WTC11 (cell line): ENCODE results near the gene BTBD7. TPM values are rescaled to one million over a fixed set of nuclear protein-coding genes. Genes with fewer than 3 reads are reported as not detected.

ENCODE experiments used
- ATAC-seq: fragments of 200-7000 bp; cut with Tn5 transposase; 2 replicates; pipeline ENCODE4 v1.10.0; 2021; ENCODE audit warnings: mild to moderate bottlenecking, moderate library complexity
- CTCF ChIA-PET: fragments of 300-600 bp; sonication (Branson Sonifier 250); formaldehyde crosslinking; loops from one replicate; lab custom pipeline; 2021; ENCODE audit warnings: antibody characterized with exemption; lab: Charles Lee
- POLR2A ChIA-PET: fragments of 350-600 bp; sonication (Branson Sonifier 250); formaldehyde crosslinking; loops from one replicate; lab custom pipeline; 2021; ENCODE audit warnings: antibody characterized with exemption; lab: Charles Lee
- DNase-seq: peaks from one replicate; pipeline ENCODE4 v3.0.0; 2021; ENCODE audit warnings: low spot score
- H3K27ac Mint-ChIP-seq: 2 replicates; pipeline ENCODE4 v1.8.0; 2021; ENCODE audit warnings: mixed read lengths
- H3K27me3 Mint-ChIP-seq: 2 replicates; pipeline ENCODE4 v1.8.0; 2021; ENCODE audit warnings: low read depth, mild to moderate bottlenecking, moderate library complexity, mixed read lengths
- H3K36me3 Mint-ChIP-seq: 2 replicates; pipeline ENCODE4 v1.8.0; 2021; ENCODE audit warnings: mixed read lengths
- H3K4me1 Mint-ChIP-seq: 2 replicates; pipeline ENCODE4 v1.8.0; 2022; ENCODE audit warnings: mixed read lengths
- H3K4me3 Mint-ChIP-seq: 2 replicates; pipeline ENCODE4 v1.8.0; 2021; ENCODE audit warnings: mild to moderate bottlenecking, moderate library complexity, mixed read lengths
- H3K9me3 Mint-ChIP-seq: 2 replicates; pipeline ENCODE4 v1.8.0; 2021; ENCODE audit warnings: mixed read lengths
- FOXJ3 ChIP-seq: sonication (generic); formaldehyde crosslinking; IDR thresholded peaks from 2 replicates; pipeline ENCODE4 v1.9.0; 2021; ENCODE audit warnings: missing genetic modification reagents, mild to moderate bottlenecking, borderline replicate concordance
- FOXP1 ChIP-seq: sonication (generic); formaldehyde crosslinking; IDR thresholded peaks from 2 replicates; pipeline ENCODE4 v1.8.0; 2022; ENCODE audit warnings: missing genetic modification reagents, mild to moderate bottlenecking, moderate library complexity, borderline replicate concordance
- JAZF1 ChIP-seq: fragments of 250-450 bp; sonication (Bioruptor Pico); IDR thresholded peaks from 2 replicates; pipeline ENCODE4 v1.9.0; 2021; ENCODE audit warnings: moderate library complexity, mild to moderate bottlenecking, inconsistent platforms
- MXD4 ChIP-seq: fragments of 250-450 bp; sonication (Bioruptor Pico); IDR thresholded peaks from 2 replicates; pipeline ENCODE4 v1.8.0; 2021; ENCODE audit warnings: mild to moderate bottlenecking, moderate library complexity, borderline replicate concordance
- MYBL2 ChIP-seq: sonication (generic); formaldehyde crosslinking; IDR thresholded peaks from 2 replicates; pipeline ENCODE4 v1.8.1; 2023; ENCODE audit warnings: mild to moderate bottlenecking, moderate library complexity, missing genetic modification reagents
- NFATC4 ChIP-seq: fragments of 250-450 bp; sonication (Bioruptor Pico); IDR thresholded peaks from 2 replicates; pipeline ENCODE4 v1.9.0; 2021; ENCODE audit warnings: mild to moderate bottlenecking
- NFYB ChIP-seq: sonication (generic); formaldehyde crosslinking; conservative IDR thresholded peaks from 2 replicates; pipeline ENCODE4 v1.8.0; 2022; ENCODE audit warnings: low read depth, missing genetic modification reagents
- PRRX2 ChIP-seq: fragments of 250-450 bp; sonication (Bioruptor Pico); IDR thresholded peaks from 2 replicates; pipeline ENCODE4 v1.8.0; 2021; ENCODE audit warnings: mild to moderate bottlenecking
- ZNF219 ChIP-seq: sonication (generic); formaldehyde crosslinking; IDR thresholded peaks from 2 replicates; pipeline ENCODE4 v1.8.0; 2023; ENCODE audit warnings: missing genetic modification reagents, mild to moderate bottlenecking, borderline replicate concordance
- ZNF416 ChIP-seq: fragments of 250-450 bp; sonication (Bioruptor Pico); IDR thresholded peaks from 2 replicates; pipeline ENCODE4 v1.9.0; 2021; ENCODE audit warnings: mild to moderate bottlenecking, inconsistent platforms
- total RNA-seq: library from RNA; stranded (reverse); gene quantifications from 3 replicates; pipeline ENCODE4 v1.2.3, GENCODE V29; 2021
- TF ChIP-seq, protein P1 (sequence below): sonication (generic); formaldehyde crosslinking; IDR thresholded peaks from 2 replicates; pipeline ENCODE4 v1.8.1; 2022; ENCODE audit warnings: missing genetic modification reagents, borderline replicate concordance
- TF ChIP-seq, protein P2 (sequence below): sonication (generic); formaldehyde crosslinking; IDR thresholded peaks from 2 replicates; pipeline ENCODE4 v1.8.0; 2023; ENCODE audit warnings: missing genetic modification reagents
- TF ChIP-seq, protein P3 (sequence below): sonication (generic); formaldehyde crosslinking; conservative IDR thresholded peaks from 2 replicates; pipeline ENCODE4 v1.8.1; 2022; ENCODE audit warnings: mild to moderate bottlenecking, missing genetic modification reagents
- TF ChIP-seq, protein P4 (sequence below): fragments of 250-450 bp; sonication (Bioruptor Pico); IDR thresholded peaks from 2 replicates; pipeline ENCODE4 v1.9.0; 2021; ENCODE audit warnings: mild to moderate bottlenecking, borderline replicate concordance
- TF ChIP-seq, protein P5 (sequence below): sonication (generic); formaldehyde crosslinking; IDR thresholded peaks from 2 replicates; pipeline ENCODE4 v1.8.1; 2023; ENCODE audit warnings: mild to moderate bottlenecking, missing genetic modification reagents
- TF ChIP-seq, protein P6 (sequence below): sonication (generic); formaldehyde crosslinking; IDR thresholded peaks from 2 replicates; pipeline ENCODE4 v1.8.0; 2022; ENCODE audit warnings: missing genetic modification reagents
- TF ChIP-seq, protein P7 (sequence below): sonication (generic); formaldehyde crosslinking; conservative IDR thresholded peaks from 2 replicates; pipeline ENCODE4 v1.8.1; 2023; ENCODE audit warnings: mild to moderate bottlenecking, low read depth, missing genetic modification reagents, moderate library complexity

Gene BTBD7
- total RNA-seq, 1 experiment from 2014 or later, result 34.1 TPM

DNA sequence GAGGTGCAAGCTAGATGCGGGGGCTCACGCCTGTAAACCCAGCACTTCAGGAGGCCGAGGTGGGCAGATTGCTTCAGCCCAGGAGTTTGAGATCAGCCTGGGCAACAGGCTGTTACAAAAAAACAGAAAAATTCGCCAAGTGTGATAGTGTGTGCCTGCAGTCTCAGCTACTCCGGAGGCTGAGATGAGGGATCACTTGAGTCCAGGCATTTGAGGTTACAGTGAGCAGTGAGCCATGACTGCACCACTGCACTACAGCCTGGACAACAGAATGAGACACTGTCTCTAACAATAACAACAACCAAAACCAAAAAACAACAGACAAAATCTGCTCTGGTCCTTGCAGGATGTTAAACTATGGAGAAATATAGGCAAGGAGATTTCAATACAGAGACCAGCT is 13.9 kb downstream of the BTBD7 start:
- ChIA-PET POLR2A (no interaction called here), CTCF (no interaction called here)
- peaks cover 5% of the 10 kb centered on the region for H3K9me3 Mint-ChIP-seq
- DNase-seq, result no peak
- TF ChIP-seq ZNF219 (CRISPR knock-in tag), result no peak
- TF ChIP-seq FOXP1, result no peak
- TF ChIP-seq, protein P1, sequence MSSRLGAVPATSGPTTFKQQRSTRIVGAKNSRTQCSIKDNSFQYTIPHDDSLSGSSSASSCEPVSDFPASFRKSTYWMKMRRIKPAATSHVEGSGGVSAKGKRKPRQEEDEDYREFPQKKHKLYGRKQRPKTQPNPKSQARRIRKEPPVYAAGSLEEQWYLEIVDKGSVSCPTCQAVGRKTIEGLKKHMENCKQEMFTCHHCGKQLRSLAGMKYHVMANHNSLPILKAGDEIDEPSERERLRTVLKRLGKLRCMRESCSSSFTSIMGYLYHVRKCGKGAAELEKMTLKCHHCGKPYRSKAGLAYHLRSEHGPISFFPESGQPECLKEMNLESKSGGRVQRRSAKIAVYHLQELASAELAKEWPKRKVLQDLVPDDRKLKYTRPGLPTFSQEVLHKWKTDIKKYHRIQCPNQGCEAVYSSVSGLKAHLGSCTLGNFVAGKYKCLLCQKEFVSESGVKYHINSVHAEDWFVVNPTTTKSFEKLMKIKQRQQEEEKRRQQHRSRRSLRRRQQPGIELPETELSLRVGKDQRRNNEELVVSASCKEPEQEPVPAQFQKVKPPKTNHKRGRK, result no peak
- no peak for TF ChIP-seq NFYB (CRISPR knock-in tag)
- no peak for TF ChIP-seq PRRX2 (CRISPR knock-in tag)
- no peak for TF ChIP-seq MXD4
- TF ChIP-seq, protein P2, sequence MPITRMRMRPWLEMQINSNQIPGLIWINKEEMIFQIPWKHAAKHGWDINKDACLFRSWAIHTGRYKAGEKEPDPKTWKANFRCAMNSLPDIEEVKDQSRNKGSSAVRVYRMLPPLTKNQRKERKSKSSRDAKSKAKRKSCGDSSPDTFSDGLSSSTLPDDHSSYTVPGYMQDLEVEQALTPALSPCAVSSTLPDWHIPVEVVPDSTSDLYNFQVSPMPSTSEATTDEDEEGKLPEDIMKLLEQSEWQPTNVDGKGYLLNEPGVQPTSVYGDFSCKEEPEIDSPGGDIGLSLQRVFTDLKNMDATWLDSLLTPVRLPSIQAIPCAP (CRISPR knock-in tag), result no peak
- TF ChIP-seq, protein P3, sequence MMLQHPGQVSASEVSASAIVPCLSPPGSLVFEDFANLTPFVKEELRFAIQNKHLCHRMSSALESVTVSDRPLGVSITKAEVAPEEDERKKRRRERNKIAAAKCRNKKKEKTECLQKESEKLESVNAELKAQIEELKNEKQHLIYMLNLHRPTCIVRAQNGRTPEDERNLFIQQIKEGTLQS (CRISPR knock-in tag), result no peak
- TF ChIP-seq MYBL2 (CRISPR knock-in tag), result no peak
- TF ChIP-seq ZNF416 (CRISPR knock-in tag), result no peak
- TF ChIP-seq, protein P4, sequence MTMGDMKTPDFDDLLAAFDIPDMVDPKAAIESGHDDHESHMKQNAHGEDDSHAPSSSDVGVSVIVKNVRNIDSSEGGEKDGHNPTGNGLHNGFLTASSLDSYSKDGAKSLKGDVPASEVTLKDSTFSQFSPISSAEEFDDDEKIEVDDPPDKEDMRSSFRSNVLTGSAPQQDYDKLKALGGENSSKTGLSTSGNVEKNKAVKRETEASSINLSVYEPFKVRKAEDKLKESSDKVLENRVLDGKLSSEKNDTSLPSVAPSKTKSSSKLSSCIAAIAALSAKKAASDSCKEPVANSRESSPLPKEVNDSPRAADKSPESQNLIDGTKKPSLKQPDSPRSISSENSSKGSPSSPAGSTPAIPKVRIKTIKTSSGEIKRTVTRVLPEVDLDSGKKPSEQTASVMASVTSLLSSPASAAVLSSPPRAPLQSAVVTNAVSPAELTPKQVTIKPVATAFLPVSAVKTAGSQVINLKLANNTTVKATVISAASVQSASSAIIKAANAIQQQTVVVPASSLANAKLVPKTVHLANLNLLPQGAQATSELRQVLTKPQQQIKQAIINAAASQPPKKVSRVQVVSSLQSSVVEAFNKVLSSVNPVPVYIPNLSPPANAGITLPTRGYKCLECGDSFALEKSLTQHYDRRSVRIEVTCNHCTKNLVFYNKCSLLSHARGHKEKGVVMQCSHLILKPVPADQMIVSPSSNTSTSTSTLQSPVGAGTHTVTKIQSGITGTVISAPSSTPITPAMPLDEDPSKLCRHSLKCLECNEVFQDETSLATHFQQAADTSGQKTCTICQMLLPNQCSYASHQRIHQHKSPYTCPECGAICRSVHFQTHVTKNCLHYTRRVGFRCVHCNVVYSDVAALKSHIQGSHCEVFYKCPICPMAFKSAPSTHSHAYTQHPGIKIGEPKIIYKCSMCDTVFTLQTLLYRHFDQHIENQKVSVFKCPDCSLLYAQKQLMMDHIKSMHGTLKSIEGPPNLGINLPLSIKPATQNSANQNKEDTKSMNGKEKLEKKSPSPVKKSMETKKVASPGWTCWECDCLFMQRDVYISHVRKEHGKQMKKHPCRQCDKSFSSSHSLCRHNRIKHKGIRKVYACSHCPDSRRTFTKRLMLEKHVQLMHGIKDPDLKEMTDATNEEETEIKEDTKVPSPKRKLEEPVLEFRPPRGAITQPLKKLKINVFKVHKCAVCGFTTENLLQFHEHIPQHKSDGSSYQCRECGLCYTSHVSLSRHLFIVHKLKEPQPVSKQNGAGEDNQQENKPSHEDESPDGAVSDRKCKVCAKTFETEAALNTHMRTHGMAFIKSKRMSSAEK (CRISPR knock-in tag), result no peak
- TF ChIP-seq FOXJ3, result no peak
- peak overlapping the region; percentile 43 for H3K27ac Mint-ChIP-seq
- H3K4me1 Mint-ChIP-seq, result peaks cover 28% of the 10 kb centered on the region
- 0 out of 2 replicates have a peak, but pooled peaks cover 3% of the 10 kb centered on the region for H3K36me3 Mint-ChIP-seq
- no peaks in the 10 kb centered on the region for H3K27me3 Mint-ChIP-seq
- no peak overlapping the region for H3K4me3 Mint-ChIP-seq
- no peak; the same call in 1 of the 2 replicates for ATAC-seq

DNA sequence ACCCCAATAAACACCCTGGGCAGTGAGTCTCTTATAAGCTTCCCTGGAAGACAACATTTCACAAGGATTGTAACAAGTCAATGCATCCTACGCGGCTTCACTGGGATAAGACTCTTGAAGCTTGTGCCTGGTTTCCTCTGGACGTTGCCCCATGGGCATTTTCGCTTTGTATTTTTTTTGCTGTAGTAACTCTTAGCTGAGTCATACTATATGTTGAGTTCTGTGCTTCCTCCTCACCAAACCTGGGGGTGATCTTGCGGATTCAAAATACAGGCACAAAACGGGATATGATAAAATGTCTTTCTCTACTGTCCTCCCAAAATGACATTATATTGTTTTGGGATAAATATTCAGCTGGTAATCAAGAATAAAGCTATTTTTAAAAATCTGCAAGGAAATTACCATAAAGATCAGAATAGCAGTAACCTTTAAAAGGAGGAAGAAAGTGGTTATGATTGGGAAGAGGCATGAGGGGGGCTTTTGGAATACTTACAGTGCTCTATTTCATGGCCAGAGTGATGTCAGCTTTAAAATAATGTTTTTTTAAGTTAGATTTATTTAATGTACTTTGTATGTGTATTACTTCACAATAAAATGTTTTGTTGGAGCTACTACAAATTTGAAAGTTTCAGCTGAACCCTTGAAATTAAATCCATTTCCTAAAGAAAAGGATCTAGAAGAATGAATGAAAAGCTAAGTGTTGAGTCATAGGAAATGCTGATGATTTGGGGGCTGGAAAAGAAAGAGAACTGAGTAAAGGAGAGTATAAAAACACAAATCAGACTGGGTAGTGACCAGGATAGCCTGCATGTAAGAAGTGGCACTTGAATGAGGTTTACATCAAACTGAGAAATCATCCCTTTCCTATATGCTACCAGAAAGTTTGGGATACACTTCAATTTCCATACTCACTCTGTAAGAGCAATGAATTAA is 14.7 kb downstream of the BTBD7 start:
- POLR2A ChIA-PET, result interaction anchor here (0.6 kb wide), 1 partner anchor 41 kb away, joined by 9 read pairs; no protein-coding TSS in a partner anchor
- ATAC-seq, result no peak
- TF ChIP-seq, protein P5, sequence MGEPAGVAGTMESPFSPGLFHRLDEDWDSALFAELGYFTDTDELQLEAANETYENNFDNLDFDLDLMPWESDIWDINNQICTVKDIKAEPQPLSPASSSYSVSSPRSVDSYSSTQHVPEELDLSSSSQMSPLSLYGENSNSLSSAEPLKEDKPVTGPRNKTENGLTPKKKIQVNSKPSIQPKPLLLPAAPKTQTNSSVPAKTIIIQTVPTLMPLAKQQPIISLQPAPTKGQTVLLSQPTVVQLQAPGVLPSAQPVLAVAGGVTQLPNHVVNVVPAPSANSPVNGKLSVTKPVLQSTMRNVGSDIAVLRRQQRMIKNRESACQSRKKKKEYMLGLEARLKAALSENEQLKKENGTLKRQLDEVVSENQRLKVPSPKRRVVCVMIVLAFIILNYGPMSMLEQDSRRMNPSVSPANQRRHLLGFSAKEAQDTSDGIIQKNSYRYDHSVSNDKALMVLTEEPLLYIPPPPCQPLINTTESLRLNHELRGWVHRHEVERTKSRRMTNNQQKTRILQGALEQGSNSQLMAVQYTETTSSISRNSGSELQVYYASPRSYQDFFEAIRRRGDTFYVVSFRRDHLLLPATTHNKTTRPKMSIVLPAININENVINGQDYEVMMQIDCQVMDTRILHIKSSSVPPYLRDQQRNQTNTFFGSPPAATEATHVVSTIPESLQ (CRISPR knock-in tag), result no peak
- TF ChIP-seq, protein P6, sequence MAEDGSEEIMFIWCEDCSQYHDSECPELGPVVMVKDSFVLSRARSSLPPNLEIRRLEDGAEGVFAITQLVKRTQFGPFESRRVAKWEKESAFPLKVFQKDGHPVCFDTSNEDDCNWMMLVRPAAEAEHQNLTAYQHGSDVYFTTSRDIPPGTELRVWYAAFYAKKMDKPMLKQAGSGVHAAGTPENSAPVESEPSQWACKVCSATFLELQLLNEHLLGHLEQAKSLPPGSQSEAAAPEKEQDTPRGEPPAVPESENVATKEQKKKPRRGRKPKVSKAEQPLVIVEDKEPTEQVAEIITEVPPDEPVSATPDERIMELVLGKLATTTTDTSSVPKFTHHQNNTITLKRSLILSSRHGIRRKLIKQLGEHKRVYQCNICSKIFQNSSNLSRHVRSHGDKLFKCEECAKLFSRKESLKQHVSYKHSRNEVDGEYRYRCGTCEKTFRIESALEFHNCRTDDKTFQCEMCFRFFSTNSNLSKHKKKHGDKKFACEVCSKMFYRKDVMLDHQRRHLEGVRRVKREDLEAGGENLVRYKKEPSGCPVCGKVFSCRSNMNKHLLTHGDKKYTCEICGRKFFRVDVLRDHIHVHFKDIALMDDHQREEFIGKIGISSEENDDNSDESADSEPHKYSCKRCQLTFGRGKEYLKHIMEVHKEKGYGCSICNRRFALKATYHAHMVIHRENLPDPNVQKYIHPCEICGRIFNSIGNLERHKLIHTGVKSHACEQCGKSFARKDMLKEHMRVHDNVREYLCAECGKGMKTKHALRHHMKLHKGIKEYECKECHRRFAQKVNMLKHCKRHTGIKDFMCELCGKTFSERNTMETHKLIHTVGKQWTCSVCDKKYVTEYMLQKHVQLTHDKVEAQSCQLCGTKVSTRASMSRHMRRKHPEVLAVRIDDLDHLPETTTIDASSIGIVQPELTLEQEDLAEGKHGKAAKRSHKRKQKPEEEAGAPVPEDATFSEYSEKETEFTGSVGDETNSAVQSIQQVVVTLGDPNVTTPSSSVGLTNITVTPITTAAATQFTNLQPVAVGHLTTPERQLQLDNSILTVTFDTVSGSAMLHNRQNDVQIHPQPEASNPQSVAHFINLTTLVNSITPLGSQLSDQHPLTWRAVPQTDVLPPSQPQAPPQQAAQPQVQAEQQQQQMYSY (CRISPR knock-in tag), result no peak
- TF ChIP-seq, protein P7, sequence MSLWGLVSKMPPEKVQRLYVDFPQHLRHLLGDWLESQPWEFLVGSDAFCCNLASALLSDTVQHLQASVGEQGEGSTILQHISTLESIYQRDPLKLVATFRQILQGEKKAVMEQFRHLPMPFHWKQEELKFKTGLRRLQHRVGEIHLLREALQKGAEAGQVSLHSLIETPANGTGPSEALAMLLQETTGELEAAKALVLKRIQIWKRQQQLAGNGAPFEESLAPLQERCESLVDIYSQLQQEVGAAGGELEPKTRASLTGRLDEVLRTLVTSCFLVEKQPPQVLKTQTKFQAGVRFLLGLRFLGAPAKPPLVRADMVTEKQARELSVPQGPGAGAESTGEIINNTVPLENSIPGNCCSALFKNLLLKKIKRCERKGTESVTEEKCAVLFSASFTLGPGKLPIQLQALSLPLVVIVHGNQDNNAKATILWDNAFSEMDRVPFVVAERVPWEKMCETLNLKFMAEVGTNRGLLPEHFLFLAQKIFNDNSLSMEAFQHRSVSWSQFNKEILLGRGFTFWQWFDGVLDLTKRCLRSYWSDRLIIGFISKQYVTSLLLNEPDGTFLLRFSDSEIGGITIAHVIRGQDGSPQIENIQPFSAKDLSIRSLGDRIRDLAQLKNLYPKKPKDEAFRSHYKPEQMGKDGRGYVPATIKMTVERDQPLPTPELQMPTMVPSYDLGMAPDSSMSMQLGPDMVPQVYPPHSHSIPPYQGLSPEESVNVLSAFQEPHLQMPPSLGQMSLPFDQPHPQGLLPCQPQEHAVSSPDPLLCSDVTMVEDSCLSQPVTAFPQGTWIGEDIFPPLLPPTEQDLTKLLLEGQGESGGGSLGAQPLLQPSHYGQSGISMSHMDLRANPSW, result no peak
- TF ChIP-seq JAZF1 (CRISPR knock-in tag), result no peak
- no peak for TF ChIP-seq NFATC4 (CRISPR knock-in tag)

More for the DNA sequence above, 14.7 kb downstream of the BTBD7 start:
- H3K4me1 Mint-ChIP-seq, result peaks cover 28% of the 10 kb centered on the region
- peaks cover 5% of the 10 kb centered on the region for H3K9me3 Mint-ChIP-seq
- 0 out of 2 replicates have a peak, but pooled peaks cover 3% of the 10 kb centered on the region for H3K36me3 Mint-ChIP-seq
- peak overlapping the region; percentile 43 for H3K27ac Mint-ChIP-seq
- CTCF ChIA-PET, result interaction anchor here (1.0 kb wide), 1 partner anchor 111 kb away, joined by 3 read pairs; the partner anchor contains the start of genes GON7 and UBR7
- no peak for DNase-seq
- no peak overlapping the region for H3K4me3 Mint-ChIP-seq
- H3K27me3 Mint-ChIP-seq, result no peaks in the 10 kb centered on the region
